AG09319 (cell line): ENCODE data around the gene PLEKHG7.

Experiments used
- DNase-seq: peaks from one replicate; pipeline ENCODE4 v3.0.0-alpha.2; 2010; ENCODE audit warnings: low read depth; ENCODE audit errors: extremely low read depth
- CTCF ChIP-seq: IDR thresholded peaks from 2 replicates; pipeline ENCODE4 v1.5.1; 2011; ENCODE audit warnings: low read depth, mild to moderate bottlenecking, inconsistent platforms, low read length, moderate library complexity

PLEKHG7 gene

GRCh38 chr12:92802906-92803305 lies 100.1 kb downstream of the PLEKHG7 start:
- DNase-seq = no peak

GRCh38 chr12:92803903-92804302 lies 101.1 kb downstream of the PLEKHG7 start:
- no peak for TF ChIP-seq CTCF
- DNase-seq = no peak

More at GRCh38 chr12:92802906-92803305, 100.1 kb downstream of the PLEKHG7 start:
- no peak for TF ChIP-seq CTCF

GRCh38 chr12:92810370-92810769 lies 107.6 kb downstream of the PLEKHG7 start:
- no peak for DNase-seq
- no peak for TF ChIP-seq CTCF

- DNase-seq = no peak
- no peak for TF ChIP-seq CTCF
These were observed 111.8 kb downstream of the PLEKHG7 start for GRCh38 chr12:92814584-92814983.

- TF ChIP-seq CTCF = no peak
- no peak for DNase-seq
These were observed 118.4 kb downstream of the PLEKHG7 start for GRCh38 chr12:92821142-92821541.
